Naive thymus-derived CD8-positive, alpha-beta T cell (primary cell): Measurements from ENCODE around the gene SUPT4H1. TPM values are rescaled to one million over a fixed set of nuclear protein-coding genes. Genes with fewer than 3 reads are reported as not detected.

Experiments used
- ATAC-seq, 2 donors: fragments of 150-1000 bp; cut with Tn5 transposase in 1 of 2; sonication (Bioruptor Pico), chemical (Tn5 transposase) in 1 of 2; 1 replicate in 1 of 2; 2 replicates in 1 of 2; pipeline ENCODE4 v1.10.0; 2021; ENCODE audit warnings: mild to moderate bottlenecking in 2 of 2, moderate library complexity in 2 of 2
- POLR2A ChIA-PET: fragments of 350-600 bp; sonication (Branson Sonifier 250); formaldehyde crosslinking; loops from one replicate; lab custom pipeline; 2021; ENCODE audit warnings: antibody characterized with exemption; lab: Charles Lee
- DNase-seq, 10 donors: peaks; one replicate each; pipeline versions ENCODE4 v3.0.0 to v3.0.0-alpha.2; 2020 to 2022
- H3K27ac Mint-ChIP-seq, 10 donors: one replicate each; pipeline ENCODE4 v1.8.0; 2020 to 2022; ENCODE audit warnings: mild to moderate bottlenecking in 10 of 10, mixed read lengths in 10 of 10, moderate library complexity in 4 of 10, inconsistent platforms in 1 of 10
- H3K27me3 Mint-ChIP-seq, 5 donors: one replicate each; pipeline ENCODE4 v1.8.0; 2021 to 2022; ENCODE audit warnings: mixed read lengths in 5 of 5
- H3K36me3 Mint-ChIP-seq, 3 donors: one replicate each; pipeline ENCODE4 v1.8.0; 2020 to 2022; ENCODE audit warnings: mixed read lengths in 3 of 3, mild to moderate bottlenecking in 2 of 3, inconsistent platforms in 1 of 3
- H3K4me1 Mint-ChIP-seq, 4 donors: one replicate each; pipeline ENCODE4 v1.8.0; 2021 to 2022; ENCODE audit warnings: mixed read lengths in 4 of 4
- H3K4me3 Mint-ChIP-seq, 10 donors: one replicate each; pipeline ENCODE4 v1.8.0; 2020 to 2022; ENCODE audit warnings: mild to moderate bottlenecking in 10 of 10, mixed read lengths in 10 of 10, moderate library complexity in 6 of 10, inconsistent platforms in 1 of 10
- H3K9me3 Mint-ChIP-seq, 9 donors: one replicate each; pipeline ENCODE4 v1.8.0; 2020 to 2022; ENCODE audit warnings: mixed read lengths in 9 of 9, mild to moderate bottlenecking in 3 of 9, inconsistent platforms in 1 of 9, moderate library complexity in 1 of 9
- polyA plus RNA-seq, 3 donors: library from polyadenylated mRNA; unstranded; fragments of 300-500 nt; fragmentation: Illumina TruSeq; gene quantifications; one replicate each; pipeline ENCODE4 v1.2.3, GENCODE V29; 2021
- total RNA-seq, 8 experiments: library from RNA in 2 of 8; stranded (reverse) in 2 of 8; gene quantifications; one replicate each; pipeline ENCODE4 v1.2.3 and lab custom pipeline; 2021 to 2026

The SUPT4H1 gene
- total and polyA plus RNA-seq, 5 experiments from 2014 or later: 58.2 to 97.4 (median 65.9) TPM

DNA sequence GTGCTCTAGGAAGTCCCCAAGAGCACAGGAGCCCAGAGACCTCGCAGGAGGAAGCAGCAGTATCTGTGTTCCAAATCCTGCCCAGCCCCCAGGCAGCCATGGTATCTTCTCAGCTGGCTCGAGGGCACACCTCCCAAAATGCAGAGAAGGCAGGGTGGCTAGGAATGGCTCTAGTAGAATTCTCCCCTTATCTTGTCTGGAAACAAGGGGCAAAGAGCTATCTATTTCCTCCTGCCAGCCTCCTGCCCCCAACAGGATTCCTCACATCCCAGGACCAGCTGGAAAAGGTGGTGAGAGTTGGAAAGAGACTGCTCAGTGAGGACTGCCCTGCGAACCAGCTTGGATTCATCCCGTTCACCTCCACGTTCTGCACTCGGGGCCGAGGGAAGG, 14.8 kb downstream of the SUPT4H1 start:
- POLR2A ChIA-PET: interaction anchor here (0.9 to 27.5 kb wide), 18 partner anchors 2 to 1741 kb away, joined by 3 to 1631 read pairs (median 4); partner anchors contain the start of genes CLTC, MKS1, RNF43 and SKA2
- Mint-ChIP-seq H3K36me3 (peaks cover 0 to 21% (median 5%) of the 10 kb centered on the region in 3 donors), H3K27me3 (no peaks in the 10 kb centered on the region), H3K4me3 (peak overlapping the region; percentile 82 to 100 (median 96)), H3K4me1 (peaks cover 46 to 83% (median 69%) of the 10 kb centered on the region in 4 donors), H3K9me3 (peaks cover 0 to under 1% (median 0%) of the 10 kb centered on the region in 9 donors), H3K27ac (peak overlapping the region; percentile 91 to 99 (median 96))
- DNase-seq: peak in 6 of 10 donors; percentile 49 to 75 (median 54)
- ATAC-seq: peak; percentile 3 to 4

DNA sequence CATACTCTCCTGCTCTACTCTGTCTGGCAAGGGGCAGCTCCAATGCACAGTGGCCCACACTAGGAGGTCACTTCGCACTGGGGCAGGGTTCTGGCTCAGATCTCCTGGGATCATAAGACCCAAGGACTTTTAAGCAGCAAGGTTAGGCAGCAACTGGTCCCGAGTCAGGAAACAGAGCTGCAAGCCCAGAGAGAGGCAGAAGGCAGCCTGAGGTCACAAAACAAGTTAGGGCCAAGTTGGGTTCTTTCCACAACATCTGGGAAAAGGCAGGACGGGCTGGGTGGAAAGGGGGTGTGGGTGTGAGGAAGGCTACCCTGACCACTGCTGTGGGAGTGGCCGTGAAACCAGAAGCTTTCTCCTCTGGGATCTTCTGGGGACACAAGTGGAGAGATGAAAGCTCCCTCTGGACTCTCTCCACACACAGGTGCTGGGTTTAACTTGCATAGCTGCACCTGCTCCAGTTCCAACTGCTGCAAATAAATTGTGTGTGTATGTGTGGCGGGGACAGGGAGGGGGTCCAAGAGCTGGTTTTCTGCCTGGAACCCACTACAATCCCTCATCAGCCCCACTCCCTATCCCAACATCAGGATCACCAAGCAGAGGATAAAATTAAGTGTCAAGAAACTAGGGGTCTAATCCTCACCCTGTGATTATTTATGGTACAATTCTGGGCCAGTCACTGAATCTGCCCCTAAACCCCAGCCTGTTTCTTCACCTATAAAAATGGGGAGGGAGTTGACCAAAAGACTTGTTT, 15.4 kb downstream of the SUPT4H1 start:
- H3K27me3 Mint-ChIP-seq: no peaks in the 10 kb centered on the region
- DNase-seq (peak in 1 of 10 donors; percentile 58), ATAC-seq (no peak)
- peak overlapping the region; percentile 91 to 99 (median 96) for H3K27ac Mint-ChIP-seq
- POLR2A ChIA-PET: interaction anchor here (0.9 to 27.5 kb wide), 18 partner anchors 3 to 1741 kb away, joined by 3 to 1631 read pairs (median 4); partner anchors contain the start of genes CLTC, MKS1, RAD51C and RNF43
- peaks cover under 1 to 21% (median 7%) of the 10 kb centered on the region in 3 donors for H3K36me3 Mint-ChIP-seq
- H3K4me1 Mint-ChIP-seq: peaks cover 43 to 77% (median 63%) of the 10 kb centered on the region in 4 donors
- peak overlapping the region; percentile 82 to 100 (median 96) for H3K4me3 Mint-ChIP-seq
- H3K9me3 Mint-ChIP-seq: peaks cover 0 to 2% (median 0%) of the 10 kb centered on the region in 9 donors

GRCh38 chr17:58335779-58336455, 16.1 kb downstream of the SUPT4H1 start:
- Mint-ChIP-seq H3K27ac (peak overlapping the region; percentile 91 to 99 (median 96)), H3K4me3 (peak overlapping the region; percentile 82 to 100 (median 96)), H3K9me3 (peaks cover 0 to 2% (median 0%) of the 10 kb centered on the region in 9 donors), H3K27me3 (no peaks in the 10 kb centered on the region), H3K4me1 (peaks cover 45 to 72% (median 58%) of the 10 kb centered on the region in 4 donors), H3K36me3 (peaks cover 7 to 26% (median 15%) of the 10 kb centered on the region in 3 donors)
- ATAC-seq: peak; percentile 35 to 45
- peak in 9 of 10 donors; percentile 57 to 87 (median 70) for DNase-seq
- POLR2A ChIA-PET: interaction anchor here (0.5 to 27.5 kb wide), 12 partner anchors 3 to 1740 kb away, joined by 3 to 1631 read pairs (median 6); partner anchors contain the start of genes HSF5, MKS1, RAD51C and SRSF1

DNA sequence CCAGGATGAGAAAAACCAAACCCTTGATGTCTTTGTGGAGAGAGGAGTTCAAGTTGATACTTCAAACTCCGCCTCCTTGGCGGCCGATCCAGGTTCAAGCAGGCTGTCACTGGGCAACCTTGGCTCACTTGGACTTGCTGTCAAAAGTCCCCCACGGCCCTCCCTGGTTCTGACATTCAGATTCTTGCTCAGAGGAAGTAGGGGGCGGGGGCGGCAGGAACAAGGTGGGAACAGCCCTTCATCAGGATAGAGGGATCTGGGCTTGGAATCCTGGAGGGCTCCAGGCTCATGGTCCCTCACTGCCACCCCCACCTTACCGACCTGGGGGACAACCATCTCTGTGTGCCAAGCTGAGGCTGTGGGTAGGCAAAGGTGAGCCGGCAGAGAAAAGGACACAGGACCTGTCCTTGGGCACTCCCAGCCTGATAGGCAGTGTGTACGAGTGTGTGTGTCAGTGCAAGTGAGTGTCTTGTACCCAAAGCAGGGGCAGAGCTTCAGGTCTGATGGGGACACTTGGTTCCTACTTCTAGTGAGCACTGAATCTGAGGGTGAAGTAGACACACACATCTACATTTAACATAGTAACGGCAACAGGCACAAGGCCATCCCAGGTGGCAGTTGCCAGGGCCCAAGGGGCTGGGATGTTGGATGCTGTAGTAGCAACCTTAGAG, 16.8 kb downstream of the SUPT4H1 start:
- Mint-ChIP-seq H3K27ac (peak overlapping the region; percentile 91 to 99 (median 96)), H3K9me3 (peaks cover 0 to 2% (median 0%) of the 10 kb centered on the region in 9 donors), H3K27me3 (no peaks in the 10 kb centered on the region), H3K36me3 (peaks cover 15 to 32% (median 22%) of the 10 kb centered on the region in 3 donors), H3K4me1 (peaks cover 43 to 70% (median 54%) of the 10 kb centered on the region in 4 donors), H3K4me3 (peak overlapping the region; percentile 82 to 100 (median 96))
- DNase-seq (no peak), ATAC-seq (no peak)
- POLR2A ChIA-PET: interaction anchor here (0.5 to 27.5 kb wide), 10 partner anchors 4 to 1739 kb away, joined by 3 to 1631 read pairs (median 7); partner anchors contain the start of genes HSF5, RAD51C, SUPT4H1 and TSPOAP1

- Mint-ChIP-seq H3K9me3 (peaks cover 0 to 2% (median 0%) of the 10 kb centered on the region in 9 donors), H3K27ac (peak overlapping the region; percentile 91 to 99 (median 96)), H3K36me3 (peaks cover 15 to 33% (median 23%) of the 10 kb centered on the region in 3 donors), H3K27me3 (no peaks in the 10 kb centered on the region), H3K4me3 (peak overlapping the region; percentile 82 to 100 (median 96)), H3K4me1 (peaks cover 38 to 70% (median 53%) of the 10 kb centered on the region in 4 donors)
- POLR2A ChIA-PET: interaction anchor here (1.4 to 27.5 kb wide), 6 partner anchors 5 to 184 kb away, joined by 3 to 1631 read pairs (median 362); partner anchors contain the start of genes HSF5, SUPT4H1 and TSPOAP1
- ATAC-seq (no peak), DNase-seq (no peak)
Observed at GRCh38 chr17:58334661-58335060, 17.3 kb downstream of the SUPT4H1 start.

DNA sequence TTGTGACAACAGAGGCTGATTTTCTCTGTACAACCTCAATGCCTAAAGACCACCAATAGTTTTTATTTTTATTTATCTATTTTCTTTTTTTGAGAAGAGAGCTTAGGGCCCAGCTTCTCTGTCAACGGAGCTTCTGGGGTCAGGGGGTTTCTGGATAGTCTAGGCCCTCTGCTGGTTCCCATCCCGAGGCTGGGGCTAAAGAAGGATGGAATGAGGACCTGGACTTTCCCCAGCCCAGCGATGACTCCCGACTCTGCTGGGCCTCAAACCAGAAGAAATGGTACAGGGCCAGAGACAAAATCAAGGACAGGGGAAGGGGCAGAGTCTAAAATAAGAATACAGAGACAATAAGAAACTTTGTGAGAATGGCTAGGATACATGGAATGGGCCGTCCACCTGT, 17.7 kb downstream of the SUPT4H1 start:
- POLR2A ChIA-PET: interaction anchor here (1.4 to 27.5 kb wide), 4 partner anchors 5 to 185 kb away, joined by 3 to 1631 read pairs (median 1170); partner anchors contain the start of genes SUPT4H1 and TSPOAP1
- peaks cover 0 to 2% (median 0%) of the 10 kb centered on the region in 9 donors for H3K9me3 Mint-ChIP-seq
- peaks cover 15 to 32% (median 23%) of the 10 kb centered on the region in 3 donors for H3K36me3 Mint-ChIP-seq
- peaks cover 34 to 70% (median 53%) of the 10 kb centered on the region in 4 donors for H3K4me1 Mint-ChIP-seq
- ATAC-seq (no peak), DNase-seq (no peak)
- peak overlapping the region; percentile 91 to 99 (median 96) for H3K27ac Mint-ChIP-seq
- peak overlapping the region; percentile 82 to 100 (median 96) for H3K4me3 Mint-ChIP-seq
- H3K27me3 Mint-ChIP-seq: no peaks in the 10 kb centered on the region

GRCh38 chr17:58333736-58334207, 18.2 kb downstream of the SUPT4H1 start:
- peaks cover 0 to 2% (median 0%) of the 10 kb centered on the region in 9 donors for H3K9me3 Mint-ChIP-seq
- H3K4me3 Mint-ChIP-seq: peak overlapping the region; percentile 82 to 100 (median 96)
- H3K36me3 Mint-ChIP-seq: peaks cover 15 to 28% (median 23%) of the 10 kb centered on the region in 3 donors
- peak in 4 of 10 donors; percentile 36 to 67 (median 42) for DNase-seq
- ATAC-seq: no peak
- peaks cover 36 to 70% (median 54%) of the 10 kb centered on the region in 4 donors for H3K4me1 Mint-ChIP-seq
- H3K27me3 Mint-ChIP-seq: no peaks in the 10 kb centered on the region
- peak overlapping the region; percentile 91 to 99 (median 96) for H3K27ac Mint-ChIP-seq
- POLR2A ChIA-PET: interaction anchor here (1.4 to 27.5 kb wide), 5 partner anchors 5 to 773 kb away, joined by 3 to 1631 read pairs (median 709); partner anchors contain the start of genes SUPT4H1, TRIM37 and TSPOAP1

- peak; percentile 0 to 3 for ATAC-seq
- POLR2A ChIA-PET: interaction anchor here (0.6 to 27.5 kb wide), 16 partner anchors 6 to 1029 kb away, joined by 3 to 1631 read pairs (median 5); partner anchors contain the start of genes HSF5, MKS1, RNF43 and SRSF1
- DNase-seq: peak in 5 of 10 donors; percentile 53 to 74 (median 59)
- peaks cover 15 to 28% (median 23%) of the 10 kb centered on the region in 3 donors for H3K36me3 Mint-ChIP-seq
- peaks cover 36 to 70% (median 55%) of the 10 kb centered on the region in 4 donors for H3K4me1 Mint-ChIP-seq
- H3K27me3 Mint-ChIP-seq: no peaks in the 10 kb centered on the region
- peak overlapping the region; percentile 91 to 99 (median 96) for H3K27ac Mint-ChIP-seq
- peak overlapping the region; percentile 82 to 100 (median 96) for H3K4me3 Mint-ChIP-seq
- peaks cover 0 to 2% (median 0%) of the 10 kb centered on the region in 9 donors for H3K9me3 Mint-ChIP-seq
Observed at GRCh38 chr17:58332778-58333735, 18.9 kb downstream of the SUPT4H1 start.

- Mint-ChIP-seq H3K4me3 (peak overlapping the region; percentile 82 to 100 (median 96)), H3K27ac (peak overlapping the region; percentile 95 to 99 (median 98)), H3K36me3 (peaks cover 15 to 28% (median 23%) of the 10 kb centered on the region in 3 donors), H3K9me3 (peaks cover 0 to 2% (median 0%) of the 10 kb centered on the region in 9 donors), H3K4me1 (peaks cover 44 to 70% (median 57%) of the 10 kb centered on the region in 4 donors), H3K27me3 (no peaks in the 10 kb centered on the region)
- ATAC-seq (peak; percentile 33 to 54), DNase-seq (peak; percentile 75 to 96 (median 82))
- POLR2A ChIA-PET: interaction anchor here (0.6 to 27.5 kb wide), 16 partner anchors 6 to 1030 kb away, joined by 3 to 1631 read pairs (median 5); partner anchors contain the start of genes HSF5, MKS1, RNF43 and SRSF1
Observed at GRCh38 chr17:58331815-58332777, 19.9 kb downstream of the SUPT4H1 start.
